IPS DF 4.7 (cell line): Measurements from ENCODE around the gene MYL11.
A peak's percentile ranks its signal among the peaks of the same experiment; 100 is the strongest.

ENCODE experiments used
- DNase-seq: peaks from one replicate; pipeline ENCODE4 v3.0.0-alpha.2; 2013; ENCODE audit warnings: low spot score; ENCODE audit errors: extremely low read depth

The MYL11 gene

DNA sequence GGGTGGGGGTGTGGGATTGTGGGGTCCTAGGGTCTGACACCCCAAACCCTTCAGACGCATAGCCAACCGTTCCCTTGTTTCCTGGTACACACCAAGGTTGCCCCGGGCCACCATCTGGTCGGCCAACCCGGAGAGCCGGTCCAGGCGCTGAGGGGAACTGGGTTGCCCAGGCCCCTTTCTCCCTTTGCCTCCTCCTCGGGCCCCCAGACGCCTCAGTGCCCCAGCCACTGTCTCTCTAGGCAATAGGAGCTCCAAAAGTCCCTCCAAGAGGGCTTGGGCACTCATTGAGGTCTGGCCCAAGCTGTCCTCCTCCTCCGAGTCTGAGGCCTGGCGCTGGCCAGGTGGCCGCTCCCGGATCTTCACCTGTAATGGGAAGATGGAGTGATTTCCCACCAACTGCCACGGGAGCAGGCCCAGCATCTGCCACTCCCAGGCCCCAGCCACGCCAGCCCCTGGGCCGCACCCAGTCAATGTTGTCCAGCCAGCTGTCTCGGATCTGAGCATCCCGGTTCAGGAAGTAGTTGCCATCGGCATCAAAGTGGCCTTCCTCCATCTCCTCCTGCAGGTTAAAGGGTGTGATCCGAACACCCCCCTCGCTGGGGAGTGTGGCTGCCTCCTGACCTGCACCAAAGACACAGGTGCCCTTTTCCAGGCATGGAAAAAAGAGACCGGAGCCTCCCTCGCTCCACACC, 21.0 kb upstream of the MYL11 start:
- DNase-seq: no peak

DNA sequence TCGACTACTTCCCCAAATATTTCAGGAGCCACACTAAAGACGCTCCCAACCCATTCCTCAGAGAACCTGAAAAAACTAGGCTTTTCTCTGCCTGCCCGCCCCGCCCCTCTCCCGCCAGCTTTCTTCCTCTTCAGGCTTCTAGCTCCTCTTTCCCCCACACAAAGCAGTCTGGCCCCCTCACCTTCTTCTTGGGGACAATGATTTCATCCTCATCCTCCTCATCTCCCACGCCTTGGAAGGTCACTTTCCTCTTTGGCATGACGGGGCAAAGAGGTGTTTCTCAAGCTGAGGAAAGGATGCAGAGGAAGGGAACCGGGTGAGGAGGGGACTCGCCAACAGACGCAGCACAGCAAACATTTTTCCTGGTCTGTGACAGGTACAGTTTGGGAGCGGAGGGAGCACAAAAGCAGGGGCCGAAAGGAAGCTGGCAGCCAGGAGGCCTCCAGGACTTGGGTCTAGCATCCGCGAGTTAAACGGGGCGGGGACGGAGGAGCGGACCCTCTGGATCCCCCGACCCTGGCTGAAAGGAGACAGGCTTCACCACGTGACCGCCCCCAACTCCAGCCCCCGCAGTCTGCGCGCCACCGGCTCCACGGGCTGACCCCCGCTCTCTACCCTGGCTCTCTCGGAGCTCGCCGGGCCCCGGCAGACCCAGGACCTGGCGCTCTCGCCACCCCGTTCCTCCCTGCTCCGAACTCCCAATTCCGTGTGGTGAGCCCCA, 20.0 kb upstream of the MYL11 start:
- no peak for DNase-seq

DNA sequence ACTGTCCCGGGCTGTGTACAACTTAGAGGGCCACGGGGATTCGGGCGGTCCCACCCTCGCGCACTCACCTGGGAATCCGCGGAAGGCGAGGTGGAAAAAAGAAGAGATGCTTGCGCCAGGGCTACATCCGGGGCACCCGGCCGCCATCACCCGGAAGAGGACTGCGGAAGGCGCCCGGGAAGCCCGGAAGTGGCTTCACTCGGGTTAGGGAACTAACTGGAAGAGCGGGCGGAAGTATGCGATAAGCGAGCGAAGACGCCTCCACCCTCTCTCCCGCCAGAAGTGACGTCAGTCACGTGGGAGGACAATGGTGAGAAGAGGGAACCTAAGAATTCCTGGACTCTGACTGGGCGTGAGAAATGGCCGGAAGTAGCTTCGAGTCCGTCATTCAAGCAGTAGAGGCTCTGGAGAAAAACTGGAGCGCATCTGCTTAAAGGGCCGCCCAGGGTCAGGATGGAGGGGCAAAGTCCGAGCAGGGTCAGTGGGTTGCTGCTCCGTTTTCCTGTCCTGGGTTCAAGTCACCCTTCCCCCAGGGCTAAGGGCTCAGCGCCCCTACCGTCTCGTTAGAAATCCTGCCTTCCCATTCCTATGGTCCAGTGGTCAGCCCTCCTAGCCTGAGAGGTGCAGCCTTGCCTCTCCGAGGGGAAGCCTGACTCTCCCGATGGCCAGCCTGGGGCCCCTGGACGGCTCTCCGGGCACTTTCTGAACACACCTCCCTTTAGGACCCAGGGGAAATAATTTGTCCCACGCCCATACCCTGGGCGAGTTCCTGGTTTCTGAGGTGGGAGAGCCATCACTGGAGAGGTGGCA, 19.3 kb upstream of the MYL11 start, which contains the start of gene CD2BP2:
Gene CD2BP2, minus strand, starts transcription at position 165 of the 810 bp plus-strand sequence. CDS start 627 bp downstream, outside the sequence.
- peak; percentile 96 for DNase-seq

DNA sequence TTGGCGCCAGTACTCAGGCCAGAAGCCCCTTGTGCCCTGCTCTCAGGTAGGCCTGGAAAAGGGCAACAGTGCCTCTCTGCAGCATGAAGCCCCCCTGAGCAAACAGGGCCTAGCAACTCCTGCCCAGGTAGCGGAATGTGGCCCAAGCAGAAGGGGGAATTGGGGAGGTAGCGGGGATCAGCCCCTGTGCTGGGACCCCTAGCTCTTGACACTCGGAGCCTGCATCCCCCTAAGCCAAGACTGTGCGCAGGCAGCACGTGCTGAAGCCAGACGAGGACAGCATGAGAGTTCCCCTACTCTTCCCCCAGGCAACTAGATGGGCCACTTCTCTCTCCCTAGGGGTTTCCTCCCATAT, 18.7 kb upstream of the MYL11 start:
- DNase-seq: no peak

DNA sequence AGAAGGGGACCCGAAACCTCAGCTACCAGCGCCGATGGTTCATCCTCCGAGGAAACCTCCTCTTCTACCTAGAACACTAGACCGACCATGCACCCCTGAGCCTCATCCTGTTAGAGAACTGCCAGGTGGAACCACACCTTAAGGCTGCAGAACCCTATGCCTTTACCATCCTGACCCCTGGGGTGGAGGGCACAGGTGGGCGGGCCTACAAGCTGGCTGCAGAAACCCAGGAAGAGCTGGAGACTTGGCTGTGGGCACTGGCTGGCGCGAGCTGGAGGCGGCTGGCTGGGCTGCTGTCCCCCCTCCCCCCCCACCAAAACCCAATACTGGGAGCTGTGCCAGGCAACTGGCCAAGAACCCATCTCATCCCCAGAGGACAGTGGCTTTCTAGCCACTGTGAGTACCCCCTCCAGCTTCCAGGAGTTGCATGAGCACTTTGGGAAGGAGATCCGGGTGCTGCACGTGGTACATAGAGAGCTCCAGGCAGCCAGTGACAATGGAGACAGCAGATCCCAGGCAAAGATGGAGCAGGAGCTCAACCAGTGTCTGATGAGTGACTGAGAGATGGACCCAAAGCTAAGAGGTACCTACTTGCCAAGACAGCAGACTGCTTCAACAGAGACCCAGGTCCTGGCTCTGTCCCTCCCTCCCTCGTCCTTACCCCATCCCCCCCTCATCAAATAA, 18.1 kb upstream of the MYL11 start:
- no peak for DNase-seq

DNA sequence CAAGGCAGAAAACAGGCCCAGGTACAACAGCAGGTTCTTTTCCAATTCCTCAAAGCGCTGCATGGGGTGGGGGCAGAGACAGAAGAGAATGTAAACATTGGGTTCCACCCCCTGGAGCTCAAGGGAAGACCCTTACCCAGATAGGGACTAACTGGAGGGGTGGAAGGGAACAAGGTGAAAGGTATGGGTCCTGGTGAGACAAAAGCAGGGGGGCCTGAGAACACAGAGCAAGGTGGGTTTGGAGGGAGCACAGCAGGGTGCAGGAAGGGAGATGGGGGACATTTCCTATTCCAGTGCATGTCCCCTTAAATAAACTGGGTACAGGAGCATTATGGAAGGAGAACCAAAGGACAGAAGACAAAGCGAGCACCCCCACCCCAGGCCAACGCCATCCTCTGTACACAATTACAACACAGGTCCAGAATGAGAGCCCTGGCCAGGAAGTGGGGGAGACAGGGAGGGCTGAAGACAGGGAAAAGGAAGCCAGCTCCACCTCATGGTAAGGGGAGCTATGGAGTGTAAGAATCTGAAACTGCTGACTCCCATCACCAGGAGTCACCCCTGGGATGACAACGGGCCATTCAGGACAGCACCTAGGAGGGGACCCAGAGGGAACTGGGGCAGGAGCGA, 17.4 kb upstream of the MYL11 start:
- no peak for DNase-seq

DNA sequence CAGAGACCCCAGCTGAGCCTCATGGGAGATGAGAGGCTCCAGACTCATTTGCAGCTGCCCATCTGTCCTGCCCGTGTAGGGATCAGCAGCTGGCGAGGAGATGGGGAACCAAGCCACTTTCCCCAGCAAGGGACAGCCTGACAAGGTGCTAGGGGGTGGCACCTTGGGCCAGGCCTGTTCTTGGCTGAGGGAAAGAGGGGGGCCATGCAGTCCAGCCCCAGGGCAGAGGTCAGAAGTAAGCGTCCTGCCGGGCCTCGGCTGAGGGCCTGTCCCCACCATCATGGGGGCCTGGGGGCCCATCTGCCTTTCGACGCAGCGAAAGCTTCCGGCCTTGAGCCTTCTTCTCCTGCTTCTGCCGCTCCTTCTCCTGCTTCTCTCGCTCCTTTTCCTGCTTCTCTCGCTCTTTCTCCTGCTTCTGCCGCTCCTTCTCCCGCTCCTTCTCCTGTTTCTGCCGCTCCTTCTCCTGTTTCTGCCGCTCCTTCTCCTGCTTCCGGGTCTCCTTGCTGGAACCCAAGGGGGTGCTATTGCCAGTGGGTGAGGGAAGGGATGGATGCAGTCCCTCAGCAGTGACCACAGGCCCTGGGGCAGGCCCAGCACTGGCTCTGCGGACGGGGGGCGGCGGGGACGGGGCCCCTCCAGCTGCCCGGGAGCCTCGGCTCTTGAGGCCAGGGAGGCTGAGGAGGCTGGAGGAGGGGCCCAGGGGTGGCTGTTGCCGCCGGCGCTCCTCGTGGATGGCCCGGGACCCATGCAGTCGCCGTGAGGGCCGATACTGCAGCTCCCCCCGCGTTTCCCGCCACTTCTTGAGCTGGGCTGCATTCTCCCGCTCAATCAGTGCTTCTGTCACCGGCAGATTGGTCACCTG, 16.7 kb upstream of the MYL11 start:
- no peak for DNase-seq

DNA sequence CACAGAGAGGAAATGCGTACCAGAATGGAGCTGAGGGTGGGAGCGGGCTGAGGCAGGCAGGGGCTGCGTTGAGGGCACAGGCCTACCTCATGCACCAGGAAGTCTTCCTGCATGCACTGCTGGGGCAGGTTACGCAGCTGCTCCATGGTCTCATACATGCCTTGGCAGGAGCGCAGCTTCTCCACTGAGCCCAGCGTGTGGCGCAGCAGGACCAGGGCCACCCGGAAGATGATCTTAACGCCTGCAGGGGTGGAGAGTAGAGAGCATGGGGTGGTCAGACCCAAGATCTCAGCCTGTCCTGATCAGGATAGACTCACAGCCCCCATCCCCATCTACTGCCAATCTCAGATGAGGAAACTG, 16.0 kb upstream of the MYL11 start:
- DNase-seq: no peak

DNA sequence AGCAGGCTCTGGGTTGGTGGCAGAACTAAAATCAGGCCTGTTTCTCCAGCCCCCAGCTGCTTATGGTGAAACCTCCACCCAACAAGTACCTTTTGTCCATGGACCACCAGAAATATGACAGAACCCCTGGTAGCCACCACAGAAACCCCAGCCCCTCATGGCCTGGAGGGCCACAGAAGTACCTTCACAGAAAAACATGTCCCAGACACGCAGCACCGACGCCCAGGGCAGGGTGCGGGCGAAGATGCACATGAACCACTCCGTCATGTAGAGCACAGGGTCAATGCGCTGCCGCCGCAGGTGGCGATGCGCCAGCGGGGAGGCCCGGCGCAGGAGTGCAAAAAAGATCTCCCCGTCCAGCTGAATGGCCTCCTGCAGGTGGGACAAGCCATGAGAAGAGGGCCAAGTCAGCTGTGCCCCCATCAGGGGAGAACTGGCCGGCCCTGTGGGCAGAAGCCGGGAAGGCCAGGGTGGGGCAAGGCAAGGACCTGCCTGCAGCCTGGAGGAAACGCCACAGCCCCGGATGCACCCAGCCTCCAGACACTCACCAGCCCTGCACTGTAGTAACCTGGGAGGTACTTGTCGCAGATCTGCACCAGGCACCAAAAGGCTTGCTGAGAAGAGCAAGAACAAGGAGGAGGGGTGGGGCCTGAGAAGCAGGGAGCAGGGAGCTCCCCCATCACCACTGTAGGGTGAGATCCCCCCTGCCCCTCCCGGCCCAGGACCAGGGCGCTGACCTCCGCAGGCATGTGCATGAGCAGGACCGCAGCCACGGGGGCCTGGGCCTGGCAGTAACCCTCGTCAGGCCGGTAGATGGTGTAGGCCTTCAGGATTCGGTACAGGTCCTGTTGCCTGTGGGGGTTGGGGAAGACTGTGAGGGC, 15.4 kb upstream of the MYL11 start:
- no peak for DNase-seq

DNA sequence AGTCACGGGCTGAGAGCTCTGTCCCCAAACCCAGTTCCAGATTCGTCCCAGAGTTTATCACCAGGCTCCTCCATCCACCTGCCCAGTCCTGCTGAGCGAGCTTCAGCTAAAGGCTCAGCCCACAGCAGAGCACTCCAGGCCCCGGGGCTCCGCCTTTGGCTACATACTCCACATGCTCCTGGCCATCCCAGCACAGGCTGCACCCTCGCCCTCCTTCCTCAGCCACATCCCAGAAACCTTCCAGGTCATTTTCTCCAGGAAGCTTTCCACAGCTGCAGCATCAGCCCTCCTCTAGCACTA, 14.8 kb upstream of the MYL11 start:
- no peak for DNase-seq

DNA sequence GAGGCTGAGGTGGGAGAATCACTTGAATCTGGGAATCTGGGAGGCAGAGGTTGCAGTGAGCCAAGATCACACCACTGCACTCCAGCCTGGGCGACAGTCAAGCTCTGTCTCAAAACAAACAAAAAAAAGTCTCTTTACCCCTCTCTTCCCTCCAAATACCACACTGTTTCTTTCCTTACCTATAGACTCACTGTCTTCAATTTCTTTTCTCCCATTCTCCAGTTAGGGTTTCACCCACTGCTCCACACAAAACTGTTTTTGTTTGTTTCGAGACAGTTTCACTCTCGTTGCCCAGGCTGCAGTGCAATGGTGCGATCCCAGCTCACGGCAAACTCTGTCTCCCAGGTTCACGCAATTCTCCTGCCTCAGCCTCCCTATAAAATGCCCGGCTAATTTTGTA, 13.4 kb upstream of the MYL11 start:
- DNase-seq: no peak

DNA sequence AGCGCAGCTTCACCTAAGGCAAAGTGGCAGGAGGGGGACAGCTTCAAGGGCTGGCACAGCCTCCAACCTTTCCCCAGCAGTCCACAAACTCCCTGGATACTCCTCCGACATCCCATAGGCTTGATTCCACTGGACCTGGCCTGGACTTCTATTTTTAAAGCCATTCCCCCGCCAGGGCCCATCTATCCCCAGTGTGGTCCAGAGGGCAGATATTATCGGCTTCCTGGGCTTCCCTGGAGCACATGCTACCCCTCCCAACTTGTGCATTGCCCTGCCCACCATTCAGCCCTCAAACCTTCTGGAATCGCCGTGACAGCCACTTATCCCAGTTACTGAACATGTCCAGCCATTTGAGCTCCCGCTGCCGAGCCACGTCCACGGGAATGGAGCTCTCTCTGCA, 9.4 kb upstream of the MYL11 start:
- no peak for DNase-seq

DNA sequence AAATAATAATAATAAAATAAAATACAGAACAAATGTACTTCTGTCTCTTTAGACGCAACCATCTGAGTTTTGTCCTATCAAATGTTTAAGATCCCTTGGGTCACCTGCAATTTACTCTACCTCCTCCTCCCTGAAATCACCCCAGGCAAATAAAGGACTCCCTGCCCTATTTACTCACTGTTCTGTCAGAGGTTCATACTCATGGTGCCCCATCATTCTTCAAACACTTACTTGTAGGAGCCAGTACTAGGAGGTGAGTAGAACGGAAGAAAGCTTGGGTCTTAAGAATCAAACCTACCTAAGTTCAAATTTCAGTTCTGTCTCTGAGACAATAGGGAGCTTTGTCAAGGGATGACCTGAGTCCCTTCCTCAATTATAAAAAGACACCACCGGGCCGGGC, 8.1 kb upstream of the MYL11 start:
- no peak for DNase-seq

DNA sequence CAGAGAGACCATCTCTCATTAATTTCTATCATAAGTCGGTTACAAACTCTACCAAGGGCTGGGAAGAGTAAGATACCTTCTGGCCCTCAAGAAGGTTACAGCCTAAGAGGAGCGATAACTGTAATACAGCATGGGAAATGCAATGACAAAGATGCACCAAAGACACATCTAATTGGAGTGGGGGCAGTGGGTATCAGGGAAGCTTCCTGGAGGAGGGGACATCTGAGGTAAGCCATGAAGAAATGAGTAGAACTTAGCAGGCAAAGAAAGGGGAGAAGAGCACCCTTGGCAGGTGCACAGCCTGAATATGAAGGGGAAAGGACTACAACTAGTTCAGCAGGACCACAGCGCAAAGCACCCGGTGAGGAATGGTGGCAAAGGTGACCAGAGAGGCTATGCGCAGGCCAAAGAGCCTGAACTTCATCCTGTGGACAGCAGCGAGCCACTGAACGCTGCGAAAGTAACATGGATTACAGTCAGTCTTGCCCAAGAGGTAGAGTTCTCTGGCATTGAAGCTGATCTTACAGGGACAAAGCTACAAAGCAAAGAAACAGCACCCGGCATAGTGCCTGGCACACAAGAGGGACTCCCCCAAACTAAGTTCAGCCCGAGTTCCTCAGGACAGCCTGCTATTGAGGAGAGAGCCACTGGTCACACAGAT, 7.1 kb upstream of the MYL11 start:
- DNase-seq: no peak

DNA sequence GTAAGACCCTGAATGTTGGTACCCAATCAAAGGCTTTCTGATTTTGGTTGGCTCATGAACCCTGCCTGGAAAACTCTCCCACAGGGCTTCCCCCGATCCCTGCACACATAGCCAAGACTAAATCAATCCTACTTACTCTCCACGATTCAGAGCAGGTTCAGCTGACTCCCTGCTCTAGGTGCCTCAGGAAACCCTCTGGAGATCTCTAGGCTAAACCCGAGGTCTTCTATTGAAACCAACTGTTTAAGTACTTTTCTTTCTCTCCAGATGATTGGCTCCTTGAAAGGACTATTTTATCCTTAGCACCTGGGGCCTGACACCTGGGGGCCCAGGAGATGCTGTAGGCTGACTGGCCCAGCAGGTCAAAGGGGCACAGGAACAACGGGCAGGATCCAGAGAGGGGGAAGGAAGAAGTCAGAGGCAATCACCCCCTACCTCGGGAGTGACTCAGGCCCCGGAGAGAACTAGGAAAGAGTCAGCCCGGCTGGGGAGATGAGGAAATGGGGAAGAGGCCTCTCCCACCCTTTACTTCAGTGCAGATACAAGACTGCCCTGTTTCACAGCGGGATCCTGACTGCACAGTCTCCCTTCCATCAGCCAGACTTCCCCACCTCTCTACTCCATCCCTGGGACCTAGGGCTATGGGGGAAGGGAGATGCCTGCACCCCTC, 6.3 kb upstream of the MYL11 start:
- DNase-seq: no peak

DNA sequence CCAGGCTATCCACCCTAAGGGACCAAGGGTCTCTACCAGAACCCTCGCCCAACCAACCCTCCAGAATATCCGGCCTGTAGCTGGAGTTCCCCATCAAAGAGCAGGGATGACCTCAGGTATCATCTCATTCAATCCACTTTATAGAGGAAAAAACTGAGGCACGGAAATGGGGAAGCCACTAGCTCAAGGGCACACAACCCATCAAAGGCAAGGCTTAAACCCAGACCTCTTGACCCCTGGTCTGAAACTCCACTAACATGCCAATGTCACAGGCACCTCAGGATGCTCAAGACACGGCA, 5.9 kb upstream of the MYL11 start:
- no peak for DNase-seq

DNA sequence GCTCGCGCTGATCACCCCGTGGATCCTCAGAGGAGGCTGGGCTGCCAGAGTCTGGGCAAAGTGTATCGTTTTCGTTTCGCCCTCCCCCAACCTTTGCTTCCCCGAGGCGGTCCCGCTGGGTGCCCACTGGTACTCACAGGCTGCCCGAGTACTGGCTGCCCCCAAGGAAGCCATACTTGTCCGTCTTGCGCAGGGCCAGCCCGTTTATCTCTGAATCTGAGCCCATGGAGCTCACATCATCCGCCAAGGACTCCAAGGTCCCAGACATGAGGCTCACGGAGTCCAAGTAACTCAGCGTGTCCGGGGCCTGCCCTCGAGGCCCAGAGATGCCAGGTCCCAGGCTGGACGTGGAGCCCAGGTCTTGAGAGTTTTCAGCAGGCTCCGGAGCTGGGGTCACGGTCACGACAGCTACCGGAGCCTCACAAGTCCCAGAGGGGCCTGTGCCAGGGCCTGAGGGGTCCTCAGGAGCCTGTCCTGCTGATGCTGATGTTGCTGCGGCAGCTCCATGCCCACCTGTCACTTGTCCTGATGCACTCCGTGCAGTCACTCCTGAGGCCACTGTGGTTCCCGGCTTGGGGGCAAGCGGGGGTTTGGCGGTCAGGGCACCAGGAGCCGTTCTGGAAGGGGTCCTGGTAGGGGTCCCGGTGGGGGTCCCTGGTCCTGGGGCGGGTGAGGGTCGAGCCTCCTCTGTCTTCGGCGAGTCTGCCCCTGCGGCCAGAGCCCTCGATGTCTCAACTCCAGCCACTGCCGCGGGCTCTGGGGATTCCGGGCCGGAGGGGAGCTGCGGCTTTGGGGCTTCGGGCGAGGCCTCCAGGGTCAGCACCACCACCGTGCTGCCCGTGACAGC, 5.3 kb upstream of the MYL11 start:
- no peak for DNase-seq

DNA sequence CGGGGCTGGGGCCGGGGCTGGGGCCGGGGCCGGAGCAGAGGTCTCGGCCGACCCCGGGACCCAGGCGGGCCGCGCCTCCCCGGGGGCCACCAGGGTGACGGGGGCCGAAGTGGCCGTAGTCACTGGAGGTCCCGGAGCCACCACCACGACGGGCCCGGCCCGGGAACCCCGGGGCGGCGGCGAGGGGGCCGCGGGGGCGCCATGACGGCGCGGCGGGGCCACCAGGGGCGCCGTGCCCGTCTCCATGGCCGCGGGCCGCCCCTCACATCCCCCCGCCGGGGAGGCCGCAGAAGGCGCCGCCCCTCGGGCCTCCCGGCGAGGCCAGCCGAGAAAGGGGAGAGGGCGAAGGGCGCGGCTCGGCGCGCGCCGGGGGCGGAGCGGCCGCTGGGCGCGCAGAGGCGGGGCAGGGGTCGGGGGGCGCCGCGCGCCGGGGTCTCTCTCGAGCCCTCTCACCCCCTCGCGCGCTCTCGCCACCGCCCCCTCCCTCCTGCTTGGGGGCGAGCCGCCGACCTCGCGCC, 4.6 kb upstream of the MYL11 start:
- DNase-seq: no peak
